GM21619 (cell line): ENCODE data around the gene IRX4.

ENCODE experiments used
- ATAC-seq: cut with Tn5 transposase; IDR thresholded peaks from one replicate; pipeline ENCODE4 v1.9.1; 2021; ENCODE audit not compliant: unreplicated experiment

IRX4 gene

DNA sequence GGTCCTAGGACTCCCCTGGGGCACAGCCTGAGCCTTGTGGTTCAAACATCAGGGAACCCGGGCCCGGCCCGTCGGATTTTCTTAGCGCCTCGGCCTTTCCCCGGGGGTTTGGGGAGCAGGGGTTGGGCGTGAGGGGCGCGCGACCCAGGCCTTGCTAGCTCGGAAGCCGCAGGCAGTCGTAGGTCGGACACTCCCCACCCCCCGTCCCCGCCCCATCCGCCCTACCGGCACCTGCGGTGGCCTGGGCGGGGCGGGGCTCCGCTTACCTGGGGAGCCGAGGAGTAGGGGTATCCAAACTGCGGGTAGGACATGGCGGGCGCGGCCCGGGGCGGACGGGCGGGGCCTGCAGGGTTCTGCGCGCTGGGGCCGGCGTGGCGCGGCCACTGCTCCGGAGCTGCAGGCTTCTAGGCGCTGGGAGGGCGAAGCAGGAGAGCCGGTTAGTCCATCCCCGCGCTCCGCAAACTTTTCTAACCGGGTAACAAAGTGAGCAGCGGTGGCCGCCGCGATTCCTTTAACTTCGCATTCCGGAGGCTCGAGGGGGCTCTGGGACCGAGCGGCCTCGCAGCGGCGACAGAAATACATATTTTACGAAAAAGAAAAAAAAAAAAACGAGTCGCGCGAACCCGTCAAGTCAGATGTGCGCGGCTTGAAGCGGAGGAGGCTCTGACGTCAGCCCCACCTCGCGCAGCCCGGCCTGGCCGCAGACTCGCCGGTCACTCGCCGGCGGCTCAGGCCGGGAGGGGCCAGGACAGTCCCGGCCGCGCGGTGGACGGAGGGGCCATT lies at the start of gene IRX4:
TSS of gene IRX4 (minus strand) at position 589 of the 783 bp plus-strand sequence. CDS start at position 311, 278 bp downstream.
- ATAC-seq = no peak

DNA sequence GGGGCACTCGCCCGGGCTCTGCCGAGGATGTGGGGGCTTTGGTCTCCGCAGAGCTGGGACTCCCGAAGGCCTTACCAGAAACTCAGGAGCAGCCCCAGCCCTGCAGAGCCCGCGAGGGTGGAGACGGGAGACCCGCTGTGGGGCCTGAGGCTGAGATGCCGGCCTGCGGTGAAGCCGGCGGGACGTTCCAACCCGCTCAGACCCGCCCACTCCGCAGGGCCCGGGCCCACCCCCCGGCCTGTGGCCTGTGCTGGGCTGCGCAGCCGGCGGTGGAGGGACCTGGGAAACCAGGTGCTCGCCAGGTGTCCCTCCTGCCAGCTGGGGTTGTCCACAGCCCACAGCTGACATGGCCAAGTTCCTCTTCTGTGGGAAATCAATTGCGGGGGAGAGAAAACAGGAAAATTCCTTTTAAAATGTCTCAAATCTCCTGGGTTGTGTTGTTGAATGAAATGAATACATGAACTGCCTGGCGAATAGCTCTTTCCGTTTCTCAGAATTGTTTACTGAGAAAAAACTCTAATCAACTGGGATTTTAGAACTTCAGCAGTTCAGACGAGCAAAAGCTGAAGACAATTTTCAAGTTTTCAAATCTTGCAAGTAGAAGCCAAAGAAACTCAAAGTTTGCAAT lies 49.0 kb upstream of the IRX4 start:
- ATAC-seq = no peak

GRCh38 chr5:1930880-1931603 lies 48.3 kb upstream of the IRX4 start:
- no peak for ATAC-seq

DNA sequence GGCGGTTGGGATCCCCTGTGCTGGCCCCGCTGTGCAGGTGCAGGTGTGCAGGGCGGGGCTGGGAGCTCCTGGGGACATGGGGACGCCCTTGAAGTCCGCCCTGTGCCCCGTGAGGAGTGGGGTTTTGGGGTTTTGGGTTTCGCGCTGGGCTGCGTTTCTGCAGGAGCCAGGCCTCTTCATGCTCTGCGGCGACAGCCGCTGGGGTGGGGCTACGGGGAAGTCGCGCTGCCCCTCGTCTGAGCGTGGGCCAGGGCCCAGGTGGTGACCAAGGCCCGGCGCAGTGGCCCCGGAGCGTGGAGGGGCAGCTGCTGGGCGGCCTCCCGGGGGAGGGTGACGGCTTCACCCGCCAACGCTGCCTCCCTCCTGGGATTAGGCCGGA lies 47.8 kb upstream of the IRX4 start:
- ATAC-seq = no peak

DNA sequence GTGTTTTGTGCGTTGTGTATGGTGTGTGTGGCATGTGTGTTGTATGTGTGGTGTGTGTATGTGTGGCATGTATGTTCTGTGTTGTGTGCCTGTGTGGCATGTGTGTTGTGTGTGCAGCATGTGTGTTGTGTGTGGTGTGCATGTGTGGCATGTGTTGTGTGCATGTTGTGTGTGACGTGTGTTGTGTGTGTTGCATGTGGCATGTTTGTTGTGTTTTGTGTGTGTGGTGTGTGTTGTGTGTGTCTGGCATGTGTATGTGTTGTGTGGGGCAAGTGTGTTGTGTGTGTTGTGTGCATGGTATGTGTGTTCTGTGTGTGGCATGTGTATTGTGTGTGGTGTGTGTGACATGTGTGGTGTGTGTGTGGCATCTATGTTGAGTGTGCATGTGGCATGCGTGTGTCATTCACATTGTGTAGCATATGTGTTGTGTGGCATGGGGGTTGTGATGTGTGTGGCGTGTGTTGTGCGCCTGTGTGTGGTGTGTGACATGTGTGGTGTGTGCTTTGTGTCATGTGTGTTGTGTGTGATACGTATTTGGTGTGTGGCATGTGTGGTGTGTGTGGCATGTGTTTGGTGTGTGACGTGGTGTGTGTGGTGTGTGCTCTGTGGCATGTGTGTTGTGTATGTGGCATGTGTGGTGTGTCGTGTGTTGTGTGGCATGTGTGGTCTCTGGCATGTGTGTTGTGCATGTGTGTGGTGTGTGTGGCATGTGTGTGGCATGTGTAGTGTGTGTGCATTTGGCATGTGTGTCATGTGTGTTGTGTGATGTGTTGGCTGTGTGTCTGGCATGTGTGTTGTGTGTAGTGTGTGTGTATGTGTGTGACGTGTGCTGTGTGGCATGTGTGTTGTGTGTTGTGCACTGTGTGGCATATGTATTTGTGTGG lies 46.6 kb upstream of the IRX4 start:
- no peak for ATAC-seq

DNA sequence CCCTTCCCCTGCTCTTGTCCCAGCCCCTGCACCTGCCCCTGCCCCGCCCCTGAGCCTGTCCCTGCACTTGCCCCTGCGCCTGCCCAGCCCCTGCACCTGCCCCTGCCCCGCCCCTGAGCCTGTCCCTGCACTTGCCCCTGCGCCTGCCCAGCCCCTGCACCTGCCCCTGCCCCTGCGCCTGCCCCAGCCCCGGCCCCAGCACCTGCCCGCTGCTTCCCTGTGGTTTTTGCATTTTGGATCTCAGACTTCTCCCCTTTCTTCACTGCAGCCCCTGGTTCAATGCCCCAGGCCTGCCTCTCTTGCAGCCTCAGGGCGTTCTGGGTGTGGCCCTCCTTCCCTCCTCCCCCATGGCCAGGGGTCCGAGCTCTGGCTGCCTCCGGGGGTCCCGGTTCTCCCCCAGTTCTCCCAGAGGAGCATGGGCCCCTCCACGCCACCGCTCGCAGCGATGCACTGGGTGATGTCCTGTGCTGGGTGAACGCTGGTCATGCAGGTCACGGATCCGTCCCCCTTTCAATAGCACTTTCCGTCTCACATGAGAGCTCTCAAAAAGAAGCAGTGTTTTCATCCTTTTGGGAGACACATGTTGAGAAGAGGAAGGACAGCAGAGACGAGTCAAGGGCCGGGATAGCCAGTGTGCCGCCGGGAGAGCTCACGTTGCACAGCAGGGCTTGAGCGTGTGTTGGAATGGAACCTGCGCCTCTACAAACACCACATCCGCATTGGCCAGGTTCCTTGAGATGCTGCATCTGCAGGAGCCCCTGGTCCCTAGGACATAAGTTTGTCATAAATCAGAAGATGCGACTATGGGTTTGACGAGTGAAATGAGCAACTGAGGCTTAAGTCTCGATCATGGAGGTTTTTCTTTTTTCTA lies 44.0 kb upstream of the IRX4 start:
- no peak for ATAC-seq

- no peak for ATAC-seq
These were observed 43.3 kb upstream of the IRX4 start for GRCh38 chr5:1926071-1926440.

GRCh38 chr5:1925111-1926070 lies 42.7 kb upstream of the IRX4 start:
- ATAC-seq = no peak

- ATAC-seq = no peak
These were observed 41.0 kb upstream of the IRX4 start for GRCh38 chr5:1923766-1924165.

- ATAC-seq = no peak
These were observed 40.6 kb upstream of the IRX4 start for GRCh38 chr5:1923341-1923740.

DNA sequence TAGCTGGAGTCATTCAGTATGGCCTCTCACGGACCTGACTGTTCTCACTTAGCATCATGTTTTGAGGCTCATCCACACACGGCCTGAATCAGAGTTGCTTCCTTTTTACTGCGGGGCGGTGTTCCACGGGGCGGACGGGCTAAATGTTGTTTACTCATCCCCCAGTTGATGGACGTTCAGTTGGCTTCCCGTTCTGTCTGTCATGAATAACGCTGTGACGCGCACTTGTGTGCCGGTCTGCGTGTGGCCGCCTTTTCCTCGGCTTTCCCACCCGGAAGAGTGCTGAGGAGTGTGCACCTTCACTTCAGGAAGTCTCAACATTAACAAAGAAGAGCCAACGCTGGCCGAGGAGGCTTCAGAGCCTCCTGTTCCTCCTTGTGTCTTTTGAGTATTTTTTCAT lies 39.0 kb upstream of the IRX4 start:
- ATAC-seq = no peak

DNA sequence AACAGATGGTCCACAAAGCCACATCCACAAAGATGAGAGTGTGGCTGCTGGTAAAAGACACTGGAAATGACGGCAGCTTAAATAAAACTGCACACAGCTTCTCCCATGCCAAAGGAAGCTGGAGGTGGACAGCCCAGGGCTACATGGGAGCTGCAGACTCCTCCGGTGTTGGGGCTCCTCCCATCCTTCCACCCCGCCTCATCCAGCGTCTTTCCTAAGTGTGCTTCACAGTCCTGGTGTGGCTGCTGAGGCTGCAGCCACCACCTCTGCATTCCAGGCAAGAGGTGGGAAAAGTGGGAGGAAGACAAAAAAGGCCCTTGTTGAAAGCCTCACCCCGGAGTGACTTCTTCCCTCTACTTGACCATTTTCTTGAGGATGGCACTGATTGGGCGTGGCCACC lies 37.0 kb upstream of the IRX4 start:
- no peak for ATAC-seq

DNA sequence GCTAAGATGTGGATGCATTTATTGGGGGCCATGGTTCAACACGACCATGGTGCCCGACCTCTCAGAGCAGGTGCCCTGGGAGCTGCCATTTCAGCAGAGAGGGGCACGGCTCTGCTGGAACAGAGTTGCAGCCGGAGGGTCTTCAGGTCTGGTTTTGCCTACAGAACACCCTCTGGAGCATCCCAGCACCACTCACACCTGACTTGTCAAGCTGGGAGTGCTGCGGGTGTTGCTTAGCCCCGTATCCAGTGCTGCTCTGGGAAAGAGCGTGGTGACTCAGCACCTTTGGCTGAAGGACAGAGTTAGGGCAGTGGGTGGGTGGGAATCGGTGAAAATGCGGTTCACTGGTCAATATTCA lies 36.5 kb upstream of the IRX4 start:
- ATAC-seq = no peak

GRCh38 chr5:1918488-1919208 lies 35.9 kb upstream of the IRX4 start:
- no peak for ATAC-seq

DNA sequence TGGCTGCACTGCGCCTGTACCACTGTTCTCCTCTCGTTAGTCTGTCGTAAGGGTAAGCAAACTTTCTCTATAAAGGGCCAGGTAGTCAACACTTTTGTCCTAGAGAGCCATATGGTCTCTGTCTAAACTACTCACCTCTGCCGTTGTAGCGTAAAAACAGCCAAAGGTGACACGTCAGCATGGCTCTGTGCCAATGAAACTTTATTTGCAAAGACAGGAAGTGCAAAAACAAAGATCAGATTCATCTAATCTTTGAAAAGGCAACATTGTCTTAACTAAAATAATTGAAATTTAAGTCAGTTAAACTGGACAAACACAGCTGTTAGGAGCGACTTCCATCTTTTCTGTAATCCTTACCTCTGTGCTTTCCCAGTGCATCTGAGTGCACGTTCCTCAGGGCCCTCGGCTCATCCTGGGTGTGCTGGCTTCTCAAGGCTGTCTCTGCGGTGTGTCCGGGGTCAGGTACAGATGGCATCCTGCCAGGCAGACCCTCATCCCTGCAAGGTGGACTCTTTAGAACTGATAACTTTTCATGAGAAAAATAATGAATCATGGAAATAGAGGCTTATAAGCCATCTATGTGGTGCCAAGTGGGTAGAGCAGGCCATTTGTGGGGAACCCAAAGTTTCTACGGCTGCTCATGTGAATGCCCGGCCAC lies 35.2 kb upstream of the IRX4 start:
- no peak for ATAC-seq

DNA sequence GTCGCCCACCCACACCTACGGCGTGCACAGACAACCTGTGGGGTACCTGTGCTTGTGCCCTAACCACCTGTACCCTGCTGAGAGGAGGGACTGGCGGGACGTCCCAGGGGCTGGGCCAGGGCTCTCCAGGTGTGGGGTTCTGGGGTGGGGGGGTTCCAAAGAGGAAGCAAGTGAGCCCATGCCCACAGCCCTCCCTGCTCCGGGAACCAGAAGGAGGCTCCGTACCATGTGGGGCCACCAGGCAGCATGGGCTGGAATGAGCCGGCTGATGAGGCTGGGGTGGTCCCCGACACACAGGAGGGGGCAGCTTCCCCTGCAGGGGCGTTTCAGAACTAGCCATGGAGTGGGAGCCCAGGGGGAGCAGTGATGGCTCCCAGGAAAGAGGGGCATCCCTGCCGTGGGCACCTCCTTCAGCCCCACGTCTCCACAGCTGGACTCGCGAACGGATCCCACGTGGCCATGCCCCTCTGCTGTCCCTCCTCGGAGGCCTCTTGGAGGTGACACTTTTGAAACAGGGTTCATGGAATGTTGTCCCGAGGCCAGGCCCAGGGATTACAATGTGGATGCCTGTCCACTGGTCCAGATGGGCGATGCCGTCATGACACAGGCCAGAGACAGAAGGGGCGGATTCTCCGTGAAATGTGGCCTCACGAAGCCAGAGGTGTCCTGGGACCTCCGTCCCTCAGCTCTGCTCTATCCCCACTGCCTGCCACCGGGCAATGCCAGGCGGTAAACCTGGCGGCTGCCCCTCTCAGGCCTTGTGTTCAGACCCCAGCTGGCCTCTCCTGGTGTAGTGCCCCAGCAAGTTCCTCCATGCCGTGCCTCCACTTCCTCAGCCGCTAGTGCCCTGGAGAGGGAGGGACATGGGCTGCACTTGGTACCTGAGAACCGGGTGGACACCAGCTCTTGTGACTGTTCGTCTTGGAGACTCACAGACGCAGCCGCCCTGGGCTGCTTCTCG lies 33.6 kb upstream of the IRX4 start:
- ATAC-seq = no peak

GRCh38 chr5:1915316-1915715 lies 32.6 kb upstream of the IRX4 start:
- no peak for ATAC-seq
